SK-N-MC (cell line): ENCODE data around the gene CAMKMT.

Experiments used
- DNase-seq: peaks from one replicate; pipeline ENCODE4 v3.0.0-alpha.2; 2011; ENCODE audit warnings: low read depth, low spot score
- H3K27ac ChIP-seq: fragments of 200-600 bp; sonication (generic); 2 replicates; pipeline ENCODE4 v1.5.1; 2016; ENCODE audit warnings: mixed run types
- H3K36me3 ChIP-seq: fragments of 200-600 bp; sonication (generic); 2 replicates; pipeline ENCODE4 v1.6.1; 2017; ENCODE audit warnings: antibody characterized with exemption, low read length, mixed read lengths; ENCODE audit not compliant: insufficient read depth
- H3K4me3 ChIP-seq: fragments of 200-600 bp; sonication (generic); 2 replicates; pipeline ENCODE4 v1.5.1; 2016
- H3K9ac ChIP-seq: fragments of 200-600 bp; sonication (generic); 2 replicates; pipeline ENCODE4 v1.8.0; 2017; ENCODE audit warnings: mixed run types, mixed read lengths; ENCODE audit not compliant: insufficient read length
- H3K9me3 ChIP-seq: fragments of 200-600 bp; sonication (generic); 2 replicates; pipeline ENCODE4 v1.6.1; 2017; ENCODE audit warnings: low read depth, mild to moderate bottlenecking, antibody characterized with exemption, low read length, moderate library complexity, mixed read lengths
- EZH2 ChIP-seq: fragments of 200-600 bp; sonication (generic); IDR thresholded peaks from one replicate; pipeline ENCODE4 v1.6.1; 2017; ENCODE audit warnings: antibody characterized with exemption
- FOXP2 ChIP-seq: optimal IDR thresholded peaks from 2 replicates; pipeline ENCODE3; 2011; ENCODE audit warnings: mild to moderate bottlenecking, moderate library complexity; ENCODE audit not compliant: insufficient read depth; ENCODE audit errors: extremely low read length, control extremely low read depth
- POLR2AphosphoS5 ChIP-seq: IDR thresholded peaks from 2 replicates; pipeline ENCODE4 v1.6.1; 2012; ENCODE audit warnings: mild to moderate bottlenecking, low read depth, low read length, borderline replicate concordance

CAMKMT gene

GRCh38 chr2:44328750-44329149 is 33.0 kb upstream of the CAMKMT start:
- Histone ChIP-seq H3K9ac (no peak overlapping the region), H3K9me3 (no peaks in the 10 kb centered on the region), H3K4me3 (no peak overlapping the region), H3K36me3 (peaks cover 71% of the 10 kb centered on the region), H3K27ac (no peak overlapping the region)
- TF ChIP-seq FOXP2 (no peak), EZH2 (no peak), POLR2AphosphoS5 (no peak)
- no peak for DNase-seq

GRCh38 chr2:44329343-44329742 is 32.4 kb upstream of the CAMKMT start:
- Histone ChIP-seq H3K4me3 (no peak overlapping the region), H3K9ac (no peak overlapping the region), H3K36me3 (peaks cover 71% of the 10 kb centered on the region), H3K27ac (no peak overlapping the region), H3K9me3 (no peaks in the 10 kb centered on the region)
- no peak for TF ChIP-seq EZH2
- TF ChIP-seq POLR2AphosphoS5: no peak
- no peak for TF ChIP-seq FOXP2
- DNase-seq: no peak

GRCh38 chr2:44330801-44331200 is 30.9 kb upstream of the CAMKMT start:
- H3K9me3 ChIP-seq: no peaks in the 10 kb centered on the region
- H3K27ac ChIP-seq: no peak overlapping the region
- no peak overlapping the region for H3K9ac ChIP-seq
- no peak for DNase-seq
- no peak for TF ChIP-seq EZH2
- TF ChIP-seq FOXP2: no peak
- no peak for TF ChIP-seq POLR2AphosphoS5
- H3K36me3 ChIP-seq: peaks cover 62% of the 10 kb centered on the region
- no peak overlapping the region for H3K4me3 ChIP-seq

GRCh38 chr2:44333994-44334393 is 27.8 kb upstream of the CAMKMT start:
- no peak overlapping the region for H3K4me3 ChIP-seq
- H3K36me3 ChIP-seq: peaks cover 69% of the 10 kb centered on the region
- DNase-seq: no peak
- TF ChIP-seq POLR2AphosphoS5 (no peak), EZH2 (no peak), FOXP2 (no peak)
- H3K27ac ChIP-seq: no peak overlapping the region
- H3K9ac ChIP-seq: no peak overlapping the region
- H3K9me3 ChIP-seq: no peaks in the 10 kb centered on the region

- no peaks in the 10 kb centered on the region for H3K9me3 ChIP-seq
- H3K36me3 ChIP-seq: peaks cover 73% of the 10 kb centered on the region
- TF ChIP-seq EZH2: no peak
- no peak for TF ChIP-seq FOXP2
- H3K9ac ChIP-seq: no peak overlapping the region
- DNase-seq: no peak
- no peak overlapping the region for H3K27ac ChIP-seq
- H3K4me3 ChIP-seq: no peak overlapping the region
These were observed 25.8 kb upstream of the CAMKMT start for GRCh38 chr2:44335806-44336538.

- H3K4me3 ChIP-seq: no peak overlapping the region
- H3K27ac ChIP-seq: no peak overlapping the region
- H3K36me3 ChIP-seq: peaks cover 70% of the 10 kb centered on the region
- TF ChIP-seq FOXP2: no peak
- no peak for TF ChIP-seq POLR2AphosphoS5
- TF ChIP-seq EZH2: no peak
- H3K9me3 ChIP-seq: no peaks in the 10 kb centered on the region
- H3K9ac ChIP-seq: no peak overlapping the region
- no peak for DNase-seq
These were observed 18.9 kb upstream of the CAMKMT start for GRCh38 chr2:44342854-44343253.

- DNase-seq: no peak
These were observed 14.2 kb upstream of the CAMKMT start for GRCh38 chr2:44347526-44347925.

GRCh38 chr2:44348400-44348799 is 13.3 kb upstream of the CAMKMT start:
- no peak for TF ChIP-seq POLR2AphosphoS5
- no peak for TF ChIP-seq FOXP2
- no peak for TF ChIP-seq EZH2

More at GRCh38 chr2:44347526-44347925, 14.2 kb upstream of the CAMKMT start:
- Histone ChIP-seq H3K4me3 (no peak overlapping the region), H3K27ac (no peak overlapping the region), H3K9me3 (no peaks in the 10 kb centered on the region), H3K36me3 (peaks cover 36% of the 10 kb centered on the region), H3K9ac (no peak overlapping the region)
- TF ChIP-seq POLR2AphosphoS5 (no peak), FOXP2 (no peak), EZH2 (no peak)

GRCh38 chr2:44349506-44349905 is 12.2 kb upstream of the CAMKMT start:
- DNase-seq: no peak
- Histone ChIP-seq H3K9me3 (no peaks in the 10 kb centered on the region), H3K4me3 (no peak overlapping the region), H3K36me3 (peaks cover 24% of the 10 kb centered on the region), H3K9ac (no peak overlapping the region), H3K27ac (no peak overlapping the region)
- TF ChIP-seq FOXP2 (no peak), POLR2AphosphoS5 (no peak), EZH2 (no peak)

More at GRCh38 chr2:44348400-44348799, 13.3 kb upstream of the CAMKMT start:
- Histone ChIP-seq H3K27ac (no peak overlapping the region), H3K9me3 (no peaks in the 10 kb centered on the region), H3K4me3 (no peak overlapping the region), H3K36me3 (peaks cover 28% of the 10 kb centered on the region), H3K9ac (no peak overlapping the region)
- no peak for DNase-seq
